ENCODE data around the gene SAMD8. TPM values are rescaled to one million over a fixed set of nuclear protein-coding genes. Genes with fewer than 3 reads are reported as not detected.

SAMD8 gene
- total and polyA plus RNA-seq, 2 donors (not counting 1 experiment from before 2014, with no cell fraction given) = 15.9 to 35.7 TPM

DNA sequence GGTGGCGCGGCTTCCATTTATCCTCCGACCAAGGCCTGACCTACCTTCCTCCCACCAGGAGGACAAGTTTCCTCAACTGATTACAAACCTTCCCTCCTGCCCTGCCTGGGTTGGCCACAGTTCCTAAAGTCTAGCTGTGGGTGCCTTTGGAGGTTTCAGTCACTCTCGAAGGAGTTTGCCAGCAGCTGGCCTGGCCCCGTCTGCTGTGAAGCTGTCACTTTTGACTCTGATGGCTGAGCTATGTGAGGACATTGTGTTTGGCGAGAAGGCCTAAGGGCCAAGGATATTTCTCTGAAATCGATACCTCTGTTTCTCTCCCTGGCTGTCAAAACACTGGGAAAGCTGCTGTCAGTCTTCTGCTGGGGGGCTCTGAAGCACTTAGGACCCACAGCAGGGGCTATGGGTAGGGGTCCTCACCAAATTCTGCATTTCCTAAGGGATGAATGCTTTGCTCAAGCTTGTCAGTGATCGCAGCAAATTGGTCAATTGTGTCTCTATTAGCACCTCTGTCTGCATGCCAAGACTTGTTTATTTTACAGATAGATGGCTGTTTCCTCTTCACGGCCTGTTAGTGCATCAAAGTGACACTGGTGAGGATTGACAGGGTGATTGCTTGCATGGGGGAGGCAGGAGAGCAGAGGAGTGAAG is 31.9 kb upstream of the SAMD8 start:
- Histone ChIP-seq H3K4me1 (ENCODE audit: control insufficient read depth in 2 of 2, insufficient read depth in 2 of 2, low read length in 2 of 2) (no peaks in the 10 kb centered on the region), H3K27ac (ENCODE audit: low read length in 2 of 2) (no peak overlapping the region), H4K20me1 (ENCODE audit: control insufficient read depth, insufficient read depth, low read length, poor library complexity, severe bottlenecking) (no peaks in the 10 kb centered on the region), H3K9me3 (ENCODE audit: control extremely low read depth in 1 of 3, control insufficient read depth in 2 of 3, insufficient read depth in 1 of 3, low read length in 2 of 3) (peaks cover 0 to 14% (median 6%) of the 10 kb centered on the region in 3 donors), H2AFZ (ENCODE audit: insufficient read depth, low read depth, low read length, poor library complexity, severe bottlenecking) (no peak overlapping the region), H3K36me3 (replicated peaks in 1 of 2; ENCODE audit: control extremely low read depth in 1 of 2, control insufficient read depth in 1 of 2, extremely low read depth in 1 of 2, insufficient read depth in 2 of 2, low read length in 1 of 2) (no peaks in the 10 kb centered on the region), H3K9ac (ENCODE audit: low read length) (no peak overlapping the region), H3K4me3 (ENCODE audit: control extremely low read depth in 1 of 5, extremely low read depth in 1 of 5, insufficient read depth in 1 of 5, low read depth in 2 of 5, low read length in 4 of 5) (no peak overlapping the region), H3K79me2 (ENCODE audit: control insufficient read depth, insufficient read depth, low read length) (no peaks in the 10 kb centered on the region), H3K4me2 (replicated peaks; ENCODE audit: low read depth, low read length, poor library complexity, severe bottlenecking) (no peak overlapping the region), H3K27me3 (replicated peaks in 1 of 4; ENCODE audit: control extremely low read depth in 1 of 4, control insufficient read depth in 3 of 4, insufficient read depth in 4 of 4, low read length in 3 of 4) (no peaks in the 10 kb centered on the region)
- TF ChIP-seq CTCF (IDR thresholded peaks at IDR 0.05) (no peak), EZH2 (IDR thresholded peaks at IDR 0.05; ENCODE audit: borderline replicate concordance, insufficient read depth, low read depth, low read length, poor library complexity, severe bottlenecking) (no peak)
- no peak overlapping the region for H3K27ac Mint-ChIP-seq
- ChIA-PET CTCF (no interaction called here), POLR2A (no interaction called here)
- DNase-seq (no peak), ATAC-seq (ENCODE audit: low read depth) (no peak)
- WGBS (ENCODE audit: insufficient coverage) = 95% methylated on average over 5 of the region's 9 CpGs
- intact Hi-C loops (cut with micrococcal nuclease) = no loop called here
- H3K27me3 Mint-ChIP-seq = no peaks in the 10 kb centered on the region
- no peak overlapping the region for H3K4me3 Mint-ChIP-seq
- H3K4me1 Mint-ChIP-seq = no peaks in the 10 kb centered on the region
- H3K9me3 Mint-ChIP-seq (ENCODE audit: insufficient read depth) = peaks cover 3% of the 10 kb centered on the region

- Histone ChIP-seq H3K4me1 (ENCODE audit: control insufficient read depth in 2 of 2, insufficient read depth in 2 of 2, low read length in 2 of 2) (no peaks in the 10 kb centered on the region), H3K79me2 (ENCODE audit: control insufficient read depth, insufficient read depth, low read length) (no peaks in the 10 kb centered on the region), H3K27ac (ENCODE audit: low read length in 2 of 2) (no peak overlapping the region), H2AFZ (ENCODE audit: insufficient read depth, low read depth, low read length, poor library complexity, severe bottlenecking) (no peak overlapping the region), H3K9ac (ENCODE audit: low read length) (no peak overlapping the region), H3K36me3 (replicated peaks in 1 of 2; ENCODE audit: control extremely low read depth in 1 of 2, control insufficient read depth in 1 of 2, extremely low read depth in 1 of 2, insufficient read depth in 2 of 2, low read length in 1 of 2) (no peaks in the 10 kb centered on the region), H3K4me3 (ENCODE audit: control extremely low read depth in 1 of 5, extremely low read depth in 1 of 5, insufficient read depth in 1 of 5, low read depth in 2 of 5, low read length in 4 of 5) (no peak overlapping the region), H3K4me2 (replicated peaks; ENCODE audit: low read depth, low read length, poor library complexity, severe bottlenecking) (no peak overlapping the region), H3K9me3 (ENCODE audit: control extremely low read depth in 1 of 3, control insufficient read depth in 2 of 3, insufficient read depth in 1 of 3, low read length in 2 of 3) (peaks cover 0 to 14% (median 6%) of the 10 kb centered on the region in 3 donors), H3K27me3 (replicated peaks in 1 of 4; ENCODE audit: control extremely low read depth in 1 of 4, control insufficient read depth in 3 of 4, insufficient read depth in 4 of 4, low read length in 3 of 4) (no peaks in the 10 kb centered on the region), H4K20me1 (ENCODE audit: control insufficient read depth, insufficient read depth, low read length, poor library complexity, severe bottlenecking) (no peaks in the 10 kb centered on the region)
- ChIA-PET POLR2A (no interaction called here), CTCF (no interaction called here)
- intact Hi-C loops (cut with micrococcal nuclease) = no loop called here
- H3K4me1 Mint-ChIP-seq = no peaks in the 10 kb centered on the region
- peaks cover 3% of the 10 kb centered on the region for H3K9me3 Mint-ChIP-seq (ENCODE audit: insufficient read depth)
- no peaks in the 10 kb centered on the region for H3K27me3 Mint-ChIP-seq
- DNase-seq (no peak), ATAC-seq (ENCODE audit: low read depth) (no peak)
- whole genome bisulfite sequencing (ENCODE audit: insufficient coverage) = 98% methylated on average over 4 of the region's 4 CpGs
- no peak for TF ChIP-seq EZH2 (IDR thresholded peaks at IDR 0.05; ENCODE audit: borderline replicate concordance, insufficient read depth, low read depth, low read length, poor library complexity, severe bottlenecking)
- no peak for TF ChIP-seq CTCF (IDR thresholded peaks at IDR 0.05)
- no peak overlapping the region for H3K4me3 Mint-ChIP-seq
- no peak overlapping the region for H3K27ac Mint-ChIP-seq
These were observed 30.9 kb upstream of the SAMD8 start for GRCh38 chr10:75080554-75080953.

Data from B cell (primary cell).